ENCODE results near the gene STMN1. TPM values are rescaled to one million over a fixed set of nuclear protein-coding genes. Genes with fewer than 3 reads are reported as not detected.

The STMN1 gene
- total and polyA plus RNA-seq, 9 of the 15 experiments (the other 6 are each of a cell fraction or from before 2014, with no cell fraction given), result 269 to 2,153 (median 595) TPM

- Histone ChIP-seq H3K36me3 (ENCODE audit: control insufficient read depth, insufficient read depth, low read length) (peaks cover 11% of the 10 kb centered on the region; the same call in 1 of the 3 replicates), H3K4me2 (ENCODE audit: insufficient read depth, low read length) (no peak overlapping the region), H2AFZ (ENCODE audit: low read depth, low read length) (no peak overlapping the region), H3K79me2 (ENCODE audit: control insufficient read depth, insufficient read depth, low read length) (no peaks in the 10 kb centered on the region), H3K27ac (ENCODE audit: extremely low read depth, low read depth, low read length) (no peak overlapping the region), H3K4me3 (no peak overlapping the region), H3K4me1 (replicated peaks in 1 of 2; ENCODE audit: control insufficient read depth in 2 of 2, insufficient read depth in 2 of 2, low read length in 2 of 2) (peaks cover 23 to 36% of the 10 kb centered on the region in 2 experiments), H3K9me1 (ENCODE audit: control insufficient read depth, insufficient read depth, low read length) (no peaks in the 10 kb centered on the region), H3K9ac (ENCODE audit: insufficient read depth in 1 of 2, low read depth in 2 of 2, low read length in 2 of 2) (peak overlapping the region in 1 of 2 experiments; percentile 31; a peak in 1 of 4 replicates), H3K9me3 (replicated peaks; ENCODE audit: control insufficient read depth, insufficient read depth, low read depth, low read length) (no peaks in the 10 kb centered on the region), H4K20me1 (replicated peaks; ENCODE audit: control insufficient read depth, insufficient read depth, low read length) (no peaks in the 10 kb centered on the region), H3K27me3 (ENCODE audit: control insufficient read depth in 2 of 2, insufficient read depth in 2 of 2, low read length in 2 of 2) (no peaks in the 10 kb centered on the region)
- ChIA-PET CTCF (ENCODE audit: low intra/inter-chr PET ratio) (no interaction called here), POLR2A (interaction anchor here (0.6 to 0.8 kb wide), 3 partner anchors 9 to 250 kb away, joined by 3 read pairs; partner anchors contain the start of gene PAQR7)
- DNase-seq (ENCODE audit: extremely low read depth in 1 of 4, low spot score in 3 of 4), result no peak
- no peak for TF ChIP-seq HCFC1 (IDR thresholded peaks at IDR 0.05; ENCODE audit: low read depth, low read length)
- no TSS peak for BruUV-seq (replicated peaks)
- in situ Hi-C loops (cut with MboI) (no loop called here), intact Hi-C loops (cut with micrococcal nuclease) (no loop called here)
- WGBS (ENCODE audit: insufficient coverage, low coverage, missing lambda C conversion rate), result 45% methylated on average over 9 of the region's 9 CpGs
- no peak for ATAC-seq
- FAIRE-seq, result no peak
Observed at GRCh38 chr1:25867210-25867991, 38.8 kb downstream of the STMN1 start.

GRCh38 chr1:25866288-25866687 lies 39.9 kb downstream of the STMN1 start:
- Histone ChIP-seq H3K4me3 (no peak overlapping the region), H3K4me1 (replicated peaks in 1 of 2; ENCODE audit: control insufficient read depth in 2 of 2, insufficient read depth in 2 of 2, low read length in 2 of 2) (peaks cover 23 to 41% of the 10 kb centered on the region in 2 experiments), H3K9me1 (ENCODE audit: control insufficient read depth, insufficient read depth, low read length) (no peaks in the 10 kb centered on the region), H3K4me2 (ENCODE audit: insufficient read depth, low read length) (no peak overlapping the region), H4K20me1 (replicated peaks; ENCODE audit: control insufficient read depth, insufficient read depth, low read length) (no peaks in the 10 kb centered on the region), H2AFZ (ENCODE audit: low read depth, low read length) (no peak overlapping the region), H3K27me3 (ENCODE audit: control insufficient read depth in 2 of 2, insufficient read depth in 2 of 2, low read length in 2 of 2) (no peaks in the 10 kb centered on the region), H3K36me3 (ENCODE audit: control insufficient read depth, insufficient read depth, low read length) (peaks cover 11% of the 10 kb centered on the region; the same call in 1 of the 3 replicates), H3K79me2 (ENCODE audit: control insufficient read depth, insufficient read depth, low read length) (no peaks in the 10 kb centered on the region), H3K9me3 (replicated peaks; ENCODE audit: control insufficient read depth, insufficient read depth, low read depth, low read length) (no peaks in the 10 kb centered on the region), H3K27ac (ENCODE audit: extremely low read depth, low read depth, low read length) (no peak overlapping the region), H3K9ac (ENCODE audit: insufficient read depth in 1 of 2, low read depth in 2 of 2, low read length in 2 of 2) (no peak overlapping the region)
- FAIRE-seq, result no peak
- WGBS (ENCODE audit: insufficient coverage, low coverage, missing lambda C conversion rate), result 10% methylated on average over 1 of the region's 1 CpG
- intact Hi-C loops (cut with micrococcal nuclease) (no loop called here), in situ Hi-C loops (cut with MboI) (no loop called here)
- peak in 1 of 4 experiments; percentile 3 for DNase-seq (ENCODE audit: extremely low read depth in 1 of 4, low spot score in 3 of 4)
- BruUV-seq (replicated peaks), result no TSS peak
- TF ChIP-seq ZFX (CRISPR knock-in tag; IDR thresholded peaks at IDR 0.05) (0 out of 2 replicates have a peak, but pooled peaks have one; percentile 23), KDM1A (IDR thresholded peaks at IDR 0.05) (peak in 1 of 2 experiments; percentile 18; a peak in 1 of 4 replicates), PYGO2 (tag; IDR thresholded peaks at IDR 0.05) (no peak)
- POLR2A ChIA-PET, result no interaction called here
- ATAC-seq, result no peak
- CTCF ChIA-PET (ENCODE audit: low intra/inter-chr PET ratio), result no interaction called here
